GM12891 (cell line): ENCODE data around the gene NEGR1.

Source experiments
- POLR2A ChIP-seq: IDR thresholded peaks from 2 replicates; pipeline ENCODE4 v1.6.1; 2011; ENCODE audit warnings: low read depth, low read length, control low read depth
- POLR2AphosphoS5 ChIP-seq: IDR thresholded peaks from 2 replicates; pipeline ENCODE4 v1.6.1; 2011; ENCODE audit warnings: low read depth, low read length, control low read depth

DNA sequence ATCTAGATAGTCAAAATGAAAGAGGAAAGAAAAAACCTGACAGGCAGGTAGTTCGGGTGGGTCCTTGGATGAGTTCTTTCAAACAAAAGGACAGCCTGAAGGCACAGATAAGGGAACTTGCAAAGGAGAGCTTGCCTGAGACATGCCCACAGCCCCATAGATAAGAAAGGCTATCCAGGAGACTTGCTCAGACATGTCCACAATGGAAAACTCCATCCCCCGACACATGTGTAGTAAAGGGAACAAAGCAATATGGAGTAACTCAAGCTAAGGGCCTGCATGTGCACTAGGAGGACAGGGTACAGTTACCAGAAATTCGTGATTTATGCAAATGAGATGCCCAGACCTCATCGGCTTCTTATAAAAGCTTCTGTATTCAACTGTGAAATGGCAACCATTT, 281.5 kb downstream of the NEGR1 start:
- TF ChIP-seq POLR2A, result no peak
- no peak for TF ChIP-seq POLR2AphosphoS5
